ENCODE measurements around the gene VPS13C.

DNA sequence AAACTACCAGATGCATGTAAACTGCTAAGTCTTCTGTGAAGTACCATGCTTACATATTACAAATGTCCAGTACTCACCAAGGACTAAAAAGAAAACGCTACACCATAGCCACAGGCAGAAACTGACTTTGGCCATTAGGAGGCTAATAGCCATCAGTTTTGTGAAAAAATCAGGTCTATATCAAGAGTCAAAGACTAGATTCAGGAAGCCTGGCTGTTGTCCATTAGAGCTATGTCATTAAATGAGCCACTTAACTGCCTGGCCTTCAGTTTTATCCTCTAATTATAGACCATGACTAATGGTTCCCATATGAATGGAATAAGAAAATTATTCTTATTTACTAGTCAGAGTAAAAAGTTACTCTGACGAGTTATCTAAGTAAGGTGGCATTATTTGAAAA lies 144.1 kb downstream of the VPS13C start:
- no peak for TF ChIP-seq POLR2A (IDR thresholded peaks at IDR 0.05)
- TF ChIP-seq, protein P1, sequence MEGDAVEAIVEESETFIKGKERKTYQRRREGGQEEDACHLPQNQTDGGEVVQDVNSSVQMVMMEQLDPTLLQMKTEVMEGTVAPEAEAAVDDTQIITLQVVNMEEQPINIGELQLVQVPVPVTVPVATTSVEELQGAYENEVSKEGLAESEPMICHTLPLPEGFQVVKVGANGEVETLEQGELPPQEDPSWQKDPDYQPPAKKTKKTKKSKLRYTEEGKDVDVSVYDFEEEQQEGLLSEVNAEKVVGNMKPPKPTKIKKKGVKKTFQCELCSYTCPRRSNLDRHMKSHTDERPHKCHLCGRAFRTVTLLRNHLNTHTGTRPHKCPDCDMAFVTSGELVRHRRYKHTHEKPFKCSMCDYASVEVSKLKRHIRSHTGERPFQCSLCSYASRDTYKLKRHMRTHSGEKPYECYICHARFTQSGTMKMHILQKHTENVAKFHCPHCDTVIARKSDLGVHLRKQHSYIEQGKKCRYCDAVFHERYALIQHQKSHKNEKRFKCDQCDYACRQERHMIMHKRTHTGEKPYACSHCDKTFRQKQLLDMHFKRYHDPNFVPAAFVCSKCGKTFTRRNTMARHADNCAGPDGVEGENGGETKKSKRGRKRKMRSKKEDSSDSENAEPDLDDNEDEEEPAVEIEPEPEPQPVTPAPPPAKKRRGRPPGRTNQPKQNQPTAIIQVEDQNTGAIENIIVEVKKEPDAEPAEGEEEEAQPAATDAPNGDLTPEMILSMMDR (IDR thresholded peaks at IDR 0.05 in 4 of 5, conservative IDR thresholded peaks at IDR 0.05 in 1 of 5) = no peak
